ENCODE measurements around the gene LRRC4B. TPM values are rescaled to one million over a fixed set of nuclear protein-coding genes. Genes with fewer than 3 reads are reported as not detected.
A peak's percentile ranks its signal among the peaks of the same experiment; 100 is the strongest.

The LRRC4B gene
- total and polyA plus RNA-seq, 12 donors = 0.07 to 24.1 (median 1.3) TPM

GRCh38 chr19:50479761-50480251 is 88.4 kb downstream of the LRRC4B start:
- Histone ChIP-seq H3K36me3 (replicated peaks in 1 of 2) (peaks cover 0 to 50% of the 10 kb centered on the region in 2 donors), H3K27ac (no peak overlapping the region), H3K27me3 (no peaks in the 10 kb centered on the region), H3K4me3 (no peak overlapping the region), H3K4me1 (replicated peaks in 1 of 2) (peaks cover 9 to 12% of the 10 kb centered on the region in 2 donors), H3K9me3 (replicated peaks in 1 of 3) (no peaks in the 10 kb centered on the region)
- intact Hi-C loops (cut with DNase I) = no loop called here
- TF ChIP-seq CTCF (IDR thresholded peaks at IDR 0.05) = no peak
- no peak for TF ChIP-seq POLR2A (IDR thresholded peaks at IDR 0.05)
- 91 to 97% (median 94%) methylated on average over 4 to 16 of the region's 16 CpGs for WGBS, 4 donors
- no peak for DNase-seq

DNA sequence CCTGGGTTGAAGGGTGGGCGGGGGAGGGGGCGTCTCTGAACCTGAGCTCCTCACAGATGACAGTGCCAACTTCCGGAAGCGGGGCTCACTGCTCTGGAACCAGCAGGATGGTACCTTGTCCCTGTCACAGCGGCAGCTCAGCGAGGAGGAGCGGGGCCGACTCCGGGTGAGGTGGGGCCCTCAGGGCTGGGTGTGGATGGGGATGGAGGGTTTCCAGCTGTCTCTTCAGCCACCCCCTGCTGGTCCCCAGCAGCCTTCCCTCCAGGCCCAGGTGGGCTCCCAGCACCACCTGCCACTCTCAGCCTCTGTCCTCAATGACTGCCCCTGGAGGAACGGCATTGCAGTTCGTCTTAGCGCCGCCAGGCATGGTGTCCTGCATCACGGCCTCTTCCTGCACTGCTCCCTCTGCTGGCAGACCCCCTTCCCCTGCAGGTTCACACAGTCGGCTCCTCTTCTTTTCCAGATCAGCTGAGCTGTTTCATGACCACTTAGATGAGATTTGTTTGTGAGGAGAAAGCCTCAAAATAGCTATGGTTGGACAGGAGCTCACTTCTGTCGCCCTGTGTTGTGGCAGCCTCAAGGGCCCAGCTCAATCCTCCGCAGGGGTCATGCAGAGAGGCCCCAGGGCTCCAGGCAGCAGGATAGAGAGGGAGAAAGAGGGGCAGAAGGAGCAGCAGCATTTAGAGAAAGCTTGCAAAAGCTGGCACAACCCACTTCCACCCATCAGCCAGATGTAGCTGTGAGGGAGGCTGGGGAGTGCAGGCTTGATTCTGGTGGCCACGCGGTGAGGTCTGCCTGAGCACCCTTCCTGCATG is 89.1 kb downstream of the LRRC4B start:
- no peaks in the 10 kb centered on the region for H3K9me3 ChIP-seq (replicated peaks in 1 of 3)
- no peaks in the 10 kb centered on the region for H3K27me3 ChIP-seq
- peaks cover 9 to 12% of the 10 kb centered on the region in 2 donors for H3K4me1 ChIP-seq (replicated peaks in 1 of 2)
- peaks cover 0 to 50% of the 10 kb centered on the region in 2 donors for H3K36me3 ChIP-seq (replicated peaks in 1 of 2)
- TF ChIP-seq POLR2A (IDR thresholded peaks at IDR 0.05) = no peak
- TF ChIP-seq CTCF (IDR thresholded peaks at IDR 0.05) = peak in 2 of 6 experiments; percentile 3 to 11
- intact Hi-C loops (cut with DNase I) = no loop called here
- DNase-seq = no peak
- H3K27ac ChIP-seq = no peak overlapping the region
- H3K4me3 ChIP-seq = no peak overlapping the region
- WGBS, 4 donors = 87 to 95% (median 92%) methylated on average over 12 to 19 of the region's 19 CpGs

DNA sequence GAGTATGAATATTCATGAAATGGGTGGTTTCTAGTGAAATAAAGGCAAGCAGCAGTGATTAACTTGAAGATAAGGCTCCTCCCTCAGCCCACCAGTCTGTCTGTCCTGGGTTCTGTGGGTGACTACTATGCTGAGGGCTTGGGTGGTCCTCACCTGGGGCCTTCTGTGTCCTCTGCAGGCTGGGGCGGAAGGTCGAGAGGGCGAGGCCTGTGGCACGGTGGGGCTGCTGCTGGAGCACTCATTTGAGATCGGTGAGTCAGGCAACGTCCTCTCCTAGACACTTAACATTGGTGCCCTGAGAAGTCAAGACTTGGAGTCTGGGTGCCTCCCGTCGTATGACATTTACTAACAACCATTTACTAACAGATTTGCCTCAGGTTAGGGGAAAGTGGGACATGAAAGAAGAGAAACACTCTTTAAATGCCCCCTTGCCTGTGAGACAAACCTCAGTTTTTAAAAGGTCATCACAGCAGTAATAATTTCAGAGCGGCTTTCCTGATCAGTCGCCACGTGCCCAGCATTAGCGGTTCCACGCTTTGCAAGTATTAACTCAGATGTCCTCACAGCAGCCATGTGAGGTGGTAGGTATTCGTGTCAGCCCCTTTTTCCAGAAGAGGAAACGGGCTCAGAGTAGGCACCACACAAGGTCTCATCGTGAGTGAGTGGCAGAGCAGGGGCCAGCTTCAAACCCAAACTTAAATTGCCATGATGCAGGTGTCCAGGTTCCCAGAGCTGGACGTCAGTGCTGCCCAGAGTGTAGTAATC is 90.3 kb downstream of the LRRC4B start:
- Histone ChIP-seq H3K4me3 (no peak overlapping the region), H3K27ac (no peak overlapping the region), H3K36me3 (replicated peaks in 1 of 2) (peaks cover 0 to 42% of the 10 kb centered on the region in 2 donors), H3K4me1 (replicated peaks in 1 of 2) (peaks cover 9 to 12% of the 10 kb centered on the region in 2 donors), H3K27me3 (no peaks in the 10 kb centered on the region), H3K9me3 (replicated peaks in 1 of 3) (no peaks in the 10 kb centered on the region)
- DNase-seq = no peak
- TF ChIP-seq CTCF (IDR thresholded peaks at IDR 0.05) (no peak), POLR2A (IDR thresholded peaks at IDR 0.05) (no peak)
- 96 to 97% (median 96%) methylated on average over 11 to 17 of the region's 17 CpGs for WGBS, 4 donors
- intact Hi-C loops (cut with DNase I) = no loop called here

GRCh38 chr19:50476907-50477238 is 91.4 kb downstream of the LRRC4B start:
- intact Hi-C loops (cut with DNase I) = no loop called here
- WGBS, 4 donors = 20 to 39% (median 25%) methylated on average over 10 to 20 of the region's 20 CpGs
- peak overlapping the region in 3 of 5 donors; percentile 36 to 87 (median 81) for H3K27ac ChIP-seq

More at GRCh38 chr19:50476907-50477238, 91.4 kb downstream of the LRRC4B start:
- no peak for DNase-seq
- TF ChIP-seq CTCF (IDR thresholded peaks at IDR 0.05) = no peak
- no peak for TF ChIP-seq POLR2A (IDR thresholded peaks at IDR 0.05)
- H3K27me3 ChIP-seq = no peaks in the 10 kb centered on the region
- H3K9me3 ChIP-seq (replicated peaks in 1 of 3) = no peaks in the 10 kb centered on the region
- H3K4me3 ChIP-seq = peak overlapping the region in 3 of 4 donors; percentile 47 to 71 (median 68)
- peaks cover 0 to 39% of the 10 kb centered on the region in 2 donors for H3K36me3 ChIP-seq (replicated peaks in 1 of 2)
- peaks cover 9 to 12% of the 10 kb centered on the region in 2 donors for H3K4me1 ChIP-seq (replicated peaks in 1 of 2)

All from adrenal gland (tissue), 12 donors.